ENCODE results near the gene ARF3. TPM values are rescaled to one million over a fixed set of nuclear protein-coding genes. Genes with fewer than 3 reads are reported as not detected.

ARF3 gene
- total and polyA plus RNA-seq, 9 of the 15 experiments (the other 6 are each of a cell fraction or from before 2014, with no cell fraction given), result 5.9 to 170 (median 64.4) TPM

DNA sequence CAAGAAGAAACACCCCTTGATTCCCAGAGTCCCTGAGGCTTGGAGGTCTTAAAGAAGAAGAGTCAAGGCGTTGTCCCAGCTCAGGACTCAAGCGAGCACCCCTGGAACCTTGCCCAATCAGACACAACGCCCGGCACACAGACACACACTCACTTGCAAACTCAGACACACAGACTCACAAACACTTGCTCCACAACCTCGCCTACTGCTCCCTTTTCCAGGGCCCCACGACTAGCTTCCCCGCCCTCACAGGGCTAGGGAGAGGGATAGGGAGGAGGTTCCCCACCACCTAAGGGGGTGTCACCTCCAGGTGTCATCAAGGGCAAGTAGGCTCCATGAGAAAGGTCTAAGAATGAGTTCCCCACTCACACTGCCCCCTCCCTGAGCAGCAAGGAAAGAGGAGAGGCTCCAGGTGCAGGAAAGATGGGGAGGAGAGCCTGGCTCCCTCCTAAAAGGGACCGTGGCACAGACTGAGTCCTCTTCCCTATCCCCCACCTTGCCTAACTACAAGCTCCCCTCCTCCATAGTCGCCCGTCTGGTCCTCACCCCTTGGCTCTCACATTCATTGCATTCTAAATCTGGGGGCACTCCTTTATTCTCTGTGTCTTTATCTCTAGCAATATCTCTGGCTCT, 13.5 kb upstream of the ARF3 start:
- DNase-seq (ENCODE audit: extremely low read depth in 1 of 4, low spot score in 3 of 4), result peak in 2 of 4 experiments; percentile 23 to 31
- no peaks in the 10 kb centered on the region for H3K36me3 ChIP-seq (ENCODE audit: control insufficient read depth, insufficient read depth, low read length)
- POLR2A ChIA-PET, result interaction anchor here (0.8 kb wide), 1 partner anchor 43 kb away, joined by 3 read pairs; no protein-coding TSS in a partner anchor
- intact Hi-C loops (cut with micrococcal nuclease), result loop anchor here (10.0 kb wide), 1 partner anchor 374 kb away; the partner anchor contains the start of gene DNAJC22
- FAIRE-seq, result no peak
- in situ Hi-C loops (cut with MboI), result no loop called here
- no peaks in the 10 kb centered on the region for H3K9me1 ChIP-seq (ENCODE audit: control insufficient read depth, insufficient read depth, low read length)
- H2AFZ ChIP-seq (ENCODE audit: low read depth, low read length), result peak overlapping the region; percentile 93
- 37% methylated on average over 10 of the region's 10 CpGs for WGBS (ENCODE audit: insufficient coverage, low coverage, missing lambda C conversion rate)
- H3K27me3 ChIP-seq (ENCODE audit: control insufficient read depth in 2 of 2, insufficient read depth in 2 of 2, low read length in 2 of 2), result 0 out of 5 replicates have a peak, but pooled peaks cover 0 to 5% of the 10 kb centered on the region in 2 experiments
- H3K27ac ChIP-seq (ENCODE audit: extremely low read depth, low read depth, low read length), result no peak overlapping the region
- peak; percentile 5; the same call in 2 of the 3 replicates for ATAC-seq
- H4K20me1 ChIP-seq (replicated peaks; ENCODE audit: control insufficient read depth, insufficient read depth, low read length), result no peaks in the 10 kb centered on the region; the same call in 1 of the 2 replicates
- BruUV-seq (replicated peaks), result TSS peak; percentile 76
- no peak for TF ChIP-seq ERF (CRISPR knock-in tag; IDR thresholded peaks at IDR 0.05)
- no peak for TF ChIP-seq TOE1 (IDR thresholded peaks at IDR 0.05; ENCODE audit: borderline replicate concordance)
- no peak for TF ChIP-seq TOE1 (CRISPR knock-in tag; IDR thresholded peaks at IDR 0.05; ENCODE audit: borderline replicate concordance, low read depth)
- TF ChIP-seq SRSF7 (optimal IDR thresholded peaks at IDR 0.05; ENCODE audit: low read depth, low read length), result no peak
- TF ChIP-seq NELFE (IDR thresholded peaks at IDR 0.05; ENCODE audit: insufficient read depth, insufficient read length), result no peak
- TF ChIP-seq YBX1 (IDR thresholded peaks at IDR 0.05), result no peak
- TF ChIP-seq JUN (IDR thresholded peaks at IDR 0.05; ENCODE audit: borderline replicate concordance, low read depth, low read length), result no peak
- TF ChIP-seq JUN (CRISPR knock-in tag; IDR thresholded peaks at IDR 0.05; ENCODE audit: borderline replicate concordance), result no peak
- TF ChIP-seq, protein P1, sequence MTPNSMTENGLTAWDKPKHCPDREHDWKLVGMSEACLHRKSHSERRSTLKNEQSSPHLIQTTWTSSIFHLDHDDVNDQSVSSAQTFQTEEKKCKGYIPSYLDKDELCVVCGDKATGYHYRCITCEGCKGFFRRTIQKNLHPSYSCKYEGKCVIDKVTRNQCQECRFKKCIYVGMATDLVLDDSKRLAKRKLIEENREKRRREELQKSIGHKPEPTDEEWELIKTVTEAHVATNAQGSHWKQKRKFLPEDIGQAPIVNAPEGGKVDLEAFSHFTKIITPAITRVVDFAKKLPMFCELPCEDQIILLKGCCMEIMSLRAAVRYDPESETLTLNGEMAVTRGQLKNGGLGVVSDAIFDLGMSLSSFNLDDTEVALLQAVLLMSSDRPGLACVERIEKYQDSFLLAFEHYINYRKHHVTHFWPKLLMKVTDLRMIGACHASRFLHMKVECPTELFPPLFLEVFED (CRISPR knock-in tag; conservative IDR thresholded peaks at IDR 0.05), result no peak
- no peak for TF ChIP-seq HCFC1 (IDR thresholded peaks at IDR 0.05; ENCODE audit: low read depth, low read length)
- TF ChIP-seq GATAD2A (IDR thresholded peaks at IDR 0.05), result no peak
- TF ChIP-seq RCOR1 (IDR thresholded peaks at IDR 0.05; ENCODE audit: borderline replicate concordance in 1 of 2, low read depth in 2 of 2, low read length in 2 of 2), result no peak
- peak overlapping the region; percentile 54 to 90; a peak in 3 of 4 replicates for H3K9ac ChIP-seq (ENCODE audit: insufficient read depth in 1 of 2, low read depth in 2 of 2, low read length in 2 of 2)
- no peaks in the 10 kb centered on the region for H3K9me3 ChIP-seq (replicated peaks; ENCODE audit: control insufficient read depth, insufficient read depth, low read depth, low read length)
- peak overlapping the region; percentile 42 for H3K4me3 ChIP-seq
- CTCF ChIA-PET (ENCODE audit: low intra/inter-chr PET ratio), result interaction anchor here (0.7 kb wide), 1 partner anchor 35 kb away, joined by 3 read pairs; no protein-coding TSS in a partner anchor
- no peaks in the 10 kb centered on the region for H3K79me2 ChIP-seq (ENCODE audit: control insufficient read depth, insufficient read depth, low read length)
- peak overlapping the region; percentile 83 for H3K4me2 ChIP-seq (ENCODE audit: insufficient read depth, low read length)
- peaks cover 9 to 53% of the 10 kb centered on the region in 2 experiments; a peak in 4 of 5 replicates for H3K4me1 ChIP-seq (replicated peaks in 1 of 2; ENCODE audit: control insufficient read depth in 2 of 2, insufficient read depth in 2 of 2, low read length in 2 of 2)

Measured in K562 (cell line).